NCI-H128 (cell line): Measurements from ENCODE around the gene CYP11A1.
A peak's percentile ranks its signal among the peaks of the same experiment; 100 is the strongest.
"Not testable (repeated sequence)": the region's sequence is repeated elsewhere in the genome, so short reads cannot be mapped to it uniquely, and the experiment has no call there.

Experiments
- DNase-seq: peaks from one replicate; lab custom pipeline; 2025; ENCODE audit not compliant: unreplicated experiment; lab: John Stamatoyannopoulos, UW

CYP11A1 gene

DNA sequence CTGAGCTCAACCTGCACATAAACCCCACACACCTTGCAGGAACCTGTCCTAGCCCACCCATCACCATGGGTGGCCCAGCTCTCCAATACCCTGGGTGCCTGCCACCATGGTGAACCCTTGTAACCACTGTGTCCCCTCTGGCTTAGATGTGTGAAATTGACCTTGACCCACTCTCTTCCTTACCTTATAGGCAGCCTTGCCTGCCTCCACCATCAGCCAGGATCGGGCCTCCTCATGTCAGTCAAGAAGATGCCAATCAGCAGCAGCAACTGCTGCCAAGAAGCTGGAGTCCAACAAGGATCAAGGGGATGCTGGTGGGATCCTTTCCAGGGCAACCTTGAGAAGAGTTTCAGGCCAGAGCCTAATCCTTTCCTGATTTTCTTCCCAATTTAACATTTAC lies 8.8 kb upstream of the CYP11A1 start:
- DNase-seq, result no peak

- DNase-seq, result peak; percentile 24
These were observed 7.9 kb upstream of the CYP11A1 start for GRCh38 chr15:74375303-74375693.

GRCh38 chr15:74374648-74375302 lies 7.3 kb upstream of the CYP11A1 start:
- DNase-seq, result no peak

DNA sequence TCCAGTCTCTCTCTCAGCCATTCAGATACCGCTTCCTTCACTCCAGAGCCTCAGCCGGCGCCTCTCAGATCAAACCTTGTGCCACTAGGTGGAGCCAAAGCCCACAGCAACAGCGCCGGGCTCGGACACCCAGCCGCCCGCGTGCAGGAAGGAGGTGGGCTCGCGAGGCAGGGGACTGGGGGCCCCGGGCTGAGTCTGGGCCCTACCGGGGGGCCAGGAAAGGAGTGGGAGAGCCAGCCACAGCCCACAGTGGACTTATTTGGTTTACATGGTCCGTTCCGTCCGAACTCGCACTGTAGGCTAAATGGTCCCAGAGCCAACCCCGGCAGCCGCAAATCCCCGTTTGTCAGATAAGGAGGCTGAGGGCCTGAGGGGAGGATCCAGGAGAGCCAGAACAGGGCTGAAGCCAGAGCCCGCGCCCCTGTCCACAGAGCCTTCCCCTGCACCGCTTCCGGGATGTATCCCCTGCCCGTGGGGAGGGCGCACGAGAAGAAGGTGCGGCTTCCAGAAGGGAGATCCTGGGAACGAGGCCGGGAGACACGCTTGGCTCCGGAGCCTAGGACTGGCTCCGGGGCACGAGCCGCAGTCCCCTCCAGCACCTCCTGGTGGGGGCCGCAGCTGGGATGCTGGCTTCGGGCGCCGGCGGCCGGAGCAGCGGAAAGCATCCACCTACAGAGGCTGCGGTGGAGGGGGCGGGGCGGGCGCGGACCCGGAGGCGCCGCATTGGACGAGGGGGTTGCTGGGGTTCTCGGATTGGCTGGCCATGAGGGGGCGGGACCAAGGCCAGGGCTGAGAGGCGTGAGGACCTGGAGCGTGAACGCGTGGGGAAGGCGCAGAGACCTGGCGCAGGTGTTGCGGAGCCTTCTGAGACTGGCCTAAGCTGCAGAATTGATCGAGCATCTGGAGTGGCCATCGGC lies 6.5 kb upstream of the CYP11A1 start:
- peak; percentile 77 for DNase-seq

DNA sequence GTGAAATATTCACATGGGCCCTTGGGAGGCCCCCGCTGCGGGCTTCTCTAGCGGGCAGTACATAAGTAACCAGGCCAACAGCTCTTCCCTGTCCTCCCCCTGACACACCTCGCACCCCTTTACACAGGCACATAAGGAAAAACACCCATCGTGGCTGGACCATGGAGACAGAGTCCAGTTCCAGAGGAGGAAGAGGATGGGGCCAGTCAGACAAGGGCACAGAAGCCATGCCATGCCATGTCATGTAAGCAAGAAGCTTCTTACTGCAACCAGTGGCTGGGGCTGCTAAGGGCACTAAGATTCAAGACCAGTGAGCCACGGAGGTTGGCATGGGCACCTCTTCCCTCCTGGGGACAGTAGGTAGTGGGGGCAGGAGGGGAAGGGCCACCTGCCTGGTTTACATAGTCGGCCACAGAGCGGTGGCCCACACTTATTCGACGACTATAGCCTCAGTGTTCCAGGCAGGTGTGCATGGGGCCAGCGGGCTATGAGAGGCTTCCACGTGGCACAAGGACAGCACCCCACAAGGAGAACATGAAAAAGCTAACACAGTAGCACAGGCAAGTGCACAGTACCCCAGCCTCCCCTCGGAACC lies 5.7 kb upstream of the CYP11A1 start:
- DNase-seq, result no peak

DNA sequence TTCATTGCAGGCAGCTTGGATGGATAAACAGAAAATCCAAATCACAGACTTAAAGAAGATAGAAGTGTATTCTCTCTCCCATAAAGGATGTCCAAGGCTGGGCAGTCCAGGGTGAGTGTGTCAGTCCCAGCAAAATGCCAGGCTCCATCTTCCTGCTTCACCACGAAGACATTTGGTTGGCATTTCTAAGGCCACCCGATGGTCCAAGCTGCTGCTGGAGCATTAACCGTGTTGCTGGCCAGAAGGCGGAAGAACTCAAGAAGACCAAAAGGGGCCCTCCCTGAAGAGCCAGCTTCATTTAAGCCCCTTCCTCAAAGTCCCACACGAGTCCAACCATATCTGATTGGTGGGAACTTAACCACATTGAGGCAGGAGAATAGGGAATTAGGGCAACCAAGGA lies 3.0 kb upstream of the CYP11A1 start:
- DNase-seq, result no peak

DNA sequence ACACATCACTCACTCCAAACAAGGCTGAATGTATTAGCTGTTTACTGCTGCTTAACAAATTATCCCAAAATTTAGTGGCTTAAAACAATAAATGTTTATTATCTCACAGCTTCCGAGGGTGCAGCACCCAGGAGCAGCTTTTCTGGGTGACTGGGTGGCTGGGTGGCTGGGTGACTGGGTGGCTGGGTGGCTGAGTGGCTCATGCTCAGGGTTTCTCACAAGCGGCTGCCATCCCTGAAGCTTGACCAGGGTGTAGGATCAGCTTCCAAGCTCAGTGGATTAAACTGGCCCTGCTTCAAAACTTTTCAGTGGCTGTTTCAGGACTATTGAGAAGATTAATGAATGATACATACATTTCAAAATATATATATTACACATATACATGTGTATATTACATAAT lies 2.3 kb upstream of the CYP11A1 start:
- no peak for DNase-seq

DNA sequence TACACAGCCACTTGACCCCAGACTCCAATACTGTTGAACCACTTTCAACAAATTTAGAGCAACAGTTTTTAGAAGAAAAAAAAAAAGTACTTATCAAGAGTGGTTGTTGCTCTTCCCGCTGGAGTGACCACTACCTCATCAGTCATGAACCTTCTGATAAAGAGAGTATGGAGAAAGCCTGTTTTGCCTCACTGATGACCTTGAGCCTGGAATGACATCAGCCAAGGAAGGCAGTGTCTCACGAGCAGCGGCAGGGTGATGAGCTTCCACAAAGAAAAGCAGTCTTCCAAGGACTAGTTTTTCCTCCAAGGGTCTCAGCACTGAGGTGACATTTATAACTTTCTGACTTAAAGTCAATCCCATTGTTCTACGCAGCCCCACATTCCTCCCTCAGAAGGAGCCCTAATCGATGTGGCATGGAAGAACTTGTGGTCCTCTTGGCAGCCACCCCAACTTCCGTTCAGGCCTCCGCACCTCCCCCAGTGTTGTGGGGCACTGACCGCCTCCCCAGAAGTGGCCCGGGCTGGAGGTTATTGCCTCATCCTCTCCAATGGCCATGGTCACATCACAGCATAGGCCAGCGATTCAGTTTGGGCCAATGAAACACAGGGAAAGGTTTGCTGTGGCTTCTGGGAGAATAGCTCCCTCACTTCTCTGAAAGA lies 1.8 kb upstream of the CYP11A1 start:
- no peak for DNase-seq

DNA sequence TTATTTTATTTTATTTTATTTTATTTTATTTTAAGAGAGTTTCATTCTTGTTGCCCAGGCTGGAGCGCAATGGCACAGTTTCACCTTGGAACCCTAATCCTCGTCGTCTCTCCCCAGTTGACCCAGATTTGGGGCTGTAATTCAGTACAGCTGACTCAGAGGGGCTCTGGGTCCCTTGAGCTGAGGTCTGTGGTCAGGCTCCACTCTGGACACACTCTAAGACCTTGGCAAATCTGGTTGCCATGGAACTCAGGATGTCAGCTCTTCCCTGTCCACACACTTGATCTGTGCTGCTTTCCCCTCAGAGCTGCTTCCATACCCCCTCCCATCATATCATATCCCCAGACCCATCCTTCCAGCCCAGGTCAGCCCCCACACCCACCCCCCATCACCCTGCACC lies 675 bp upstream of the CYP11A1 start:
- DNase-seq, result no peak

DNA sequence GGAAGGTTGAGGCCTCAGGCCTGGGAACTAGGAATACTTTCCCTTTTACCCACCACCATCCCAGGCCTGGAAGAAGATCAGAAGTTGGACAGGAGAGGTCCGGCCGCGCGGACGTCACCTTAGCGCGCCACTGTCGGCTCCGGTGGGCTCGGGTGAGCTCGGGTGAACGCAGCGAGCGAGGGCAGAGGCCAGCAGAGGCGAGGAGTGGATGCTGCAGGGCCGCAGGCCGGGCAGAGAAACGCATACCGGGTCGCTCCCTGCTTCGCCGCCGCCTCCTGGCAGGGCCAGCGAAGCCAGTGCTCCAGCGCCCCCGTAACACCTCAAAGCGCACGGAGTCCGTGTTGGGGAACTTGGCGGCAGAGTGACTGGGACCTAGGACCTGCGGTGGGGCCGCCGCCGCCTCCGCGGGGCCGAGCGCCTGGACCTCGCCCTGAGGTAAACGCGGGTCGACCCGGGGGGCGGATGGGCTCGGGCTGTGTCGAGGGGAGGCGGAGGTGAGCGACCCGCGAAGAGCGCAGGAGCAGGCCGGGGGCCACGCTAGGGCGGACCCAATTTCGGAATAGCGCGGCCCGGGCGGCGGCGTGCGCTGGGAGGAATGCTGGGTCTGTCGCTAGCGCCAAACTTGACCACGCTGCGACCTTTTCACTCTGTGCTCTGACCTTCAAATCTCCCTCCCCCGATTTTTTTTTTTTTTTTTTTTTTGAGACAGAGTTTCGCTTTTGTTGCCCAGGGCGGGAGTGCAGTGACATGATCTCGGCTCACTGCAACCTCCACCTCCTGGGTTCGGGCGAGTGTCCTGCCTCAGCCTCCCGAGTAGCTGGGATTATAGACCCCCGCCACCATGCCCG lies 1.6 kb downstream of the CYP11A1 start:
- no peak for DNase-seq

DNA sequence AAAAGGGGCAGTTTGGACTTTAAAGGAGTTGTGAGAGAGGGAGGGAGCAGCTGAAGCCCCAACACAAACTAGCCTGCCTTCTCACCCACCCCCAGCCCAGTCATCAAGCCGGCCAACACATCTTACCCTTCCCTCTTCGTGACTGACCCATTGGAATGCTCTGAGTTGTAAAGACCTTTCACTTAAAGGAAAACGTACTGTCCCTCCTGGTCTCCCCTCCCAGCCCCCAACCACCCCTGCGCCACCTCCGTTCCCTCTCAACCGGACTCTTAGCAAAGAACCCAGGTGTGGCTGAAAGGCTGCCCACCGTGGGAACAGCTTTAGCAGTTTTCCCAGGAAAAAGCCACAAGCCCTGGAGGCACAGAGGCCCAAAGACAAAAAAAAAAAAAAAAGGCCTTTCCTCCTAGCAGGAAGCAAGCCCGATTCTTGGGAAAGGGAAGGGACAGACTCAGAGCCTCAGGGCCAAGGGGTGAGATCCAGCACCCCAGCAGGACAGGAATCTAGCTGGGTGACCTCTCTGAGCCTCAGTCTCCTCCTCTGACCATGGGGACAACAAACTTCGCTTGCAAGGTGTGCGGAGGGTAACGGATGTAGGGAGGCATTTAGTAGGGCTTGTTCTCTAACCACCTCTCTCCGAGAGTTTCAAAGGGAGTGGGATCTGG lies 2.4 kb downstream of the CYP11A1 start:
- no peak for DNase-seq

DNA sequence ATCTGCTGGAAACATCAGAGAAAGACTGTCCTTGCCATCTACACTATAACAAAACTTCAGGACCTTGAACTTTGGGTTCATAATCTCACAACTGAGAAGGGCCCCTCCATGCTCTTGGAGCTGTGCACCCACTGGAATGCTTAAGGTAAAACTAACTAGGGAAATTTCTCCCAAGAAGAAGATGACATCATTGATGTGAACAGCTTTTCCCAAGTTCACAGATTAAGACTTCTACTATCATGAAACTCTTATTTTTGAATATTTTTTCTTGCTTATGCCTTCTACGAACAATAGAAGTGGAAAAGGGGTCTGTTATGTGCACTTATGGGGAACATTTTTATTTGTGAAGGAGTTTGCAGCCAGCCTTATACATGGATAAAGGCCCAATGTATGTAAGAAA lies 5.0 kb downstream of the CYP11A1 start:
- DNase-seq, result no peak

GRCh38 chr15:74360855-74361254 lies 6.6 kb downstream of the CYP11A1 start:
- DNase-seq, result not testable (repeated sequence)

DNA sequence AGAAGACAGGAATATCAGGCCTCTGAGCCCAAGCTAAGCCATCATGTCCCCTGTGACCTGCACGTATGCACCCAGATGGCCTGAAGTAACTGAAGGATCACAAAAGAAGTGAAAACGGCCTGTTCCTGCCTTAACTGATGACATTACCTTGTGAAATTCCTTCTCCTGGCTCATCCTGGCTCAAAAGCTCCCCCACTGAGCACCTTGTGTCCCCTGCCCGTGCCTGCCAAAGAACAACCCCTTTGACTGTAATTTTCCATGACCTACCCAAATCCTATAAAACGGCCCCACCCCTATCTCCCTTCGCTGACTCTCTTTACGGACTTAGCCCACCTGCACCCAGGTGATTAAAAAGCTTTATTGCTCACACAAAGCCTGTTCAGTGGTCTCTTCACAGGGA lies 8.1 kb downstream of the CYP11A1 start:
- DNase-seq, result not testable (repeated sequence)

DNA sequence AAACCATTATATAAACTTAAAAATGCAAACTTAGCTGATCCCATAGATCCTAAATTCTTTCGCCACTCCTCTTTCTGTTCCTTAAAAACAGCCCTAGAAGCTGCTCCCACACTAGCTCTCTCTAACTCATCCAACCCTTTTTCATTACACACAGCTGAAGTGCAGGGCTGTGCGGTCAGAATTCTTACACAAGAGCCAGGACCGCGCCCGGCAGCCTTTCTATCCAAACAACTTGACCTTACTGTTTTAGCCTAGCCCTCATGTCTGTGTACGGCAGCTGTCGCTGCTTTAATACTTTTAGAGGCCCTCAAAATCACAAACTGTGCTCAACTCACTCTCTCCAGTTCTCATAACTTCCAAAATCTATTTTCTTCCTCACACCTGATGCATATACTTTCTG lies 9.9 kb downstream of the CYP11A1 start:
- DNase-seq, result not testable (repeated sequence)

DNA sequence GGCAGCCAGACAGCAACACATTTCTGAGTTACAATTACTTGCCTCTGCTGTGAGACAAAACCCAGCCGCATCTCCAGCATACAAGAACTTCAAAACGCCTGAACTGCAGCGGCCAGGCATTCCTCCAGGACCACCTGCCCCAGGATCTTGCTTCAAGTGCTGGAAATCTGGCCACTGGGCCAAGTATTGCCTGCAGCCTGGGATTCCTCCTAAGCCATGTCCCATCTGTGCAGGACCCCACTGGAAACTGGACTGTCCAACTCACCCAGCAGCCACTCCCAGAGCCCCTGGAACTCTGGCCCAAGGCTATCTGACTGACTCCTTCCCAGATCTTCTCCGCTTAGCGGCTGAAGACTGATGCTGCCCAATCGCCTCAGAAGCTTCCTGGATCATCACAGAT lies 11.4 kb downstream of the CYP11A1 start:
- not testable (repeated sequence) for DNase-seq

DNA sequence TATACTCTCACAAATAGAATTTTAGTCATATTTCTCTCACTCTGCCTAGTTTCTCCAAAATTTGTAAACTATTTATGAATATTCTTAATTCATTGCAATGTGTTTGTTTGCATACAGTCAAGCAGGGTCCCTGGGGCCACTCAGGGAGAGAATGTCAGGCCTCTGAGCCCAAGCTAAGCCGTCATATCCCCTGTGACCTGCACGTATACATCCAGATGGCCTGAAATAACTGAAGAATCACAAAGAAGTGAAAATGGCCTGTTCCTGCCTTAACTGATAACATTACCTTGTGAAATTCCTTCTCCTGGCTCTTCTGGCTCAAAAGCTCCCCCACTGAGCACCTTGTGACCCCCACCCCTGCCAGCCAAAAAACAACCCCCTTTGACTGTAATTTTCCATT lies 13.5 kb downstream of the CYP11A1 start:
- DNase-seq, result not testable (repeated sequence)

GRCh38 chr15:74352393-74352910 lies 15.0 kb downstream of the CYP11A1 start:
- DNase-seq, result no peak

DNA sequence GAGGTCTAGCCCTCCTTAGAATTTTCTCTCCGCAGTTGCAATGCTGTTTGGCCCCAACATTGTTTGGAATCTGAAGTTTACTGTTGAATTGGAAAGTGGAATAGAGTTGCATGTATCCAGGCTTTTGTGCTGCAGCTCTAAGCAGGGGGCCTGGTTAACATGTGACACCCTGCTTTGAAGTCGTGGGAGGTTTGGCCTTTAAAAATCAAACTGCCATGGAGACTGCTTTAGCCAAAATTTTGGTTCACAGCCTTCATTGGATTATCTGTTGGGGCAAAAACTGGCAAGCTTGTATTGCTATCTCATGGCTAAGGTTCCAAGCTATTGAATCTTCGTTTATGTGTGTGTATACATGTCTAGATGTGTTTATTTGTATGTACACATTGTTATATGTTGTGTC lies 15.8 kb downstream of the CYP11A1 start:
- no peak for DNase-seq
